Smooth muscle cell (in vitro differentiated cells): Measurements from ENCODE around the gene GIMAP4. TPM values are rescaled to one million over a fixed set of nuclear protein-coding genes. Genes with fewer than 3 reads are reported as not detected.
"Not testable (repeated sequence)": the region's sequence is repeated elsewhere in the genome, so short reads cannot be mapped to it uniquely, and the experiment has no call there.

ENCODE experiments used
- DNase-seq: peaks from one replicate; lab custom pipeline; 2025; ENCODE audit not compliant: unreplicated experiment; lab: John Stamatoyannopoulos, UW
- H2AFZ ChIP-seq: fragments of 200-600 bp; sonication (generic); 2 replicates; pipeline ENCODE4 v1.6.0; 2016; ENCODE audit warnings: antibody characterized with exemption, low read depth, mild to moderate bottlenecking
- H3F3A ChIP-seq: fragments of 200-600 bp; sonication (generic); 2 replicates; pipeline ENCODE4 v1.6.0; 2017; ENCODE audit warnings: antibody characterized with exemption, low read depth
- H3K27ac ChIP-seq: fragments of 200-600 bp; sonication (generic); 2 replicates; pipeline ENCODE4 v1.5.1; 2016; ENCODE audit warnings: low read depth, mild to moderate bottlenecking
- H3K27me3 ChIP-seq: fragments of 200-600 bp; sonication (generic); 2 replicates; pipeline ENCODE4 v1.6.1; 2016; ENCODE audit warnings: low read depth, mild to moderate bottlenecking
- H3K36me3 ChIP-seq: fragments of 200-600 bp; sonication (generic); 2 replicates; pipeline ENCODE4 v1.5.1; 2016; ENCODE audit warnings: low read depth
- H3K4me1 ChIP-seq: fragments of 200-600 bp; sonication (generic); 2 replicates; pipeline ENCODE4 v1.5.1; 2016; ENCODE audit warnings: low read depth
- H3K4me2 ChIP-seq: fragments of 200-600 bp; sonication (generic); 2 replicates; pipeline ENCODE4 v1.6.0; 2016; ENCODE audit warnings: mild to moderate bottlenecking
- H3K4me3 ChIP-seq: fragments of 200-600 bp; sonication (generic); 2 replicates; pipeline ENCODE4 v1.5.1; 2016; ENCODE audit warnings: mild to moderate bottlenecking
- H3K79me2 ChIP-seq: fragments of 200-600 bp; sonication (generic); 2 replicates; pipeline ENCODE4 v1.6.0; 2016; ENCODE audit warnings: low read depth, mild to moderate bottlenecking
- H3K9ac ChIP-seq: fragments of 200-600 bp; sonication (generic); 2 replicates; pipeline ENCODE4 v1.6.0; 2016; ENCODE audit warnings: low read depth
- H3K9me3 ChIP-seq: fragments of 200-600 bp; sonication (generic); replicated peaks from 2 replicates; pipeline ENCODE4 v1.5.1; 2016; ENCODE audit warnings: low read depth
- H4K20me1 ChIP-seq: fragments of 200-600 bp; sonication (generic); 2 replicates; pipeline ENCODE4 v1.6.0; 2016; ENCODE audit warnings: low read depth
- CTCF ChIP-seq: fragments of 200-600 bp; sonication (generic); IDR thresholded peaks from 2 replicates; pipeline ENCODE4 v1.5.1; 2017; ENCODE audit warnings: borderline replicate concordance, mild to moderate bottlenecking, antibody characterized with exemption; ENCODE audit not compliant: insufficient read depth, poor library complexity, severe bottlenecking
- WGBS: methylation state at CpG from one replicate; pipeline ENCODE4 v1.1.7; 2016; ENCODE audit warnings: low lambda C conversion rate; 5-methylcytosine and 5-hydroxymethylcytosine counted together
- polyA plus RNA-seq: library from polyadenylated mRNA; unstranded; fragments of >200 nt; fragmentation: Nextera tagmentation; extraction: Ambion mirVana; gene quantifications from 2 replicates; pipeline ENCODE4 v1.2.1, GENCODE V29; 2016
- total RNA-seq: library from RNA; depleted of rRNA; stranded (reverse); fragments of >200 nt; gene quantifications from 2 replicates; pipeline ENCODE4 v1.2.3, GENCODE V29; 2014

GIMAP4 gene
- total and polyA plus RNA-seq, 2 experiments from 2014 or later: not detected

- H3K9me3 ChIP-seq: peaks cover 7% of the 10 kb centered on the region
- H3K4me2 ChIP-seq: no peak overlapping the region
- H3K27ac ChIP-seq: no peak overlapping the region
- H4K20me1 ChIP-seq: no peaks in the 10 kb centered on the region
- H2AFZ ChIP-seq: no peak overlapping the region
- H3K27me3 ChIP-seq: no peaks in the 10 kb centered on the region
- DNase-seq: no peak
- 78% methylated on average over 2 of the region's 2 CpGs for WGBS
- H3K36me3 ChIP-seq: no peaks in the 10 kb centered on the region
- no peak overlapping the region for H3K9ac ChIP-seq
- no peaks in the 10 kb centered on the region for H3K4me1 ChIP-seq
- H3F3A ChIP-seq: no peaks in the 10 kb centered on the region
- H3K4me3 ChIP-seq: no peak overlapping the region
- no peak for TF ChIP-seq CTCF
- no peaks in the 10 kb centered on the region for H3K79me2 ChIP-seq
These were observed 27.6 kb downstream of the GIMAP4 start for GRCh38 chr7:150594805-150595204.

GRCh38 chr7:150595361-150595760, 28.2 kb downstream of the GIMAP4 start:
- Histone ChIP-seq H3K27ac (no peak overlapping the region), H3K9ac (no peak overlapping the region), H3K36me3 (no peaks in the 10 kb centered on the region), H4K20me1 (no peaks in the 10 kb centered on the region), H3K9me3 (peaks cover 7% of the 10 kb centered on the region), H3K4me1 (no peaks in the 10 kb centered on the region), H2AFZ (no peak overlapping the region), H3K4me2 (no peak overlapping the region), H3K27me3 (no peaks in the 10 kb centered on the region), H3K79me2 (no peaks in the 10 kb centered on the region), H3K4me3 (no peak overlapping the region), H3F3A (no peaks in the 10 kb centered on the region)
- WGBS: 81% methylated on average over 2 of the region's 2 CpGs
- no peak for DNase-seq
- no peak for TF ChIP-seq CTCF

GRCh38 chr7:150603600-150603999, 36.4 kb downstream of the GIMAP4 start:
- H3K4me2 ChIP-seq, H3F3A ChIP-seq: not testable (repeated sequence)
- 74% methylated on average over 2 of the region's 2 CpGs for WGBS

GRCh38 chr7:150610233-150610632, 43.0 kb downstream of the GIMAP4 start:
- H3K27ac ChIP-seq: no peak overlapping the region
- H3F3A ChIP-seq: no peaks in the 10 kb centered on the region
- no peak for TF ChIP-seq CTCF
- H4K20me1 ChIP-seq: no peaks in the 10 kb centered on the region
- no peaks in the 10 kb centered on the region for H3K27me3 ChIP-seq
- WGBS: 85% methylated on average over 1 of the region's 1 CpG
- no peak overlapping the region for H2AFZ ChIP-seq
- no peaks in the 10 kb centered on the region for H3K79me2 ChIP-seq
- no peaks in the 10 kb centered on the region for H3K36me3 ChIP-seq
- no peak overlapping the region for H3K9ac ChIP-seq
- no peak overlapping the region for H3K4me3 ChIP-seq
- H3K4me2 ChIP-seq: no peak overlapping the region
- no peak for DNase-seq
- no peaks in the 10 kb centered on the region for H3K4me1 ChIP-seq
- H3K9me3 ChIP-seq: no peaks in the 10 kb centered on the region

More at GRCh38 chr7:150603600-150603999, 36.4 kb downstream of the GIMAP4 start:
- H3K27ac ChIP-seq, H3K36me3 ChIP-seq, H3K4me3 ChIP-seq, DNase-seq, H3K27me3 ChIP-seq, H3K4me1 ChIP-seq, H2AFZ ChIP-seq, H4K20me1 ChIP-seq, H3K9ac ChIP-seq, H3K79me2 ChIP-seq, H3K9me3 ChIP-seq: not testable (repeated sequence)
